ENCODE measurements around the gene CEMIP. TPM values are rescaled to one million over a fixed set of nuclear protein-coding genes. Genes with fewer than 3 reads are reported as not detected.

Gene CEMIP
- total and polyA plus RNA-seq, 2 of the 8 experiments (the other 6 are each of a cell fraction or from before 2014, with no cell fraction given): 0.11 to 0.60 TPM

GRCh38 chr15:80991421-80991820 lies 212.3 kb downstream of the CEMIP start:
- Histone ChIP-seq H3K27ac (ENCODE audit: low read depth, low read length) (no peak overlapping the region), H3K9ac (replicated peaks in 1 of 4; ENCODE audit: extremely low read depth in 1 of 4, low read depth in 3 of 4, low read length in 3 of 4) (no peak overlapping the region), H2BK12ac (ENCODE audit: low read depth, low read length) (no peak overlapping the region), H3K27me3 (replicated peaks in 1 of 4; ENCODE audit: control insufficient read depth in 3 of 4, extremely low read depth in 1 of 4, insufficient read depth in 3 of 4, low read length in 3 of 4) (no peaks in the 10 kb centered on the region), H2AK5ac (ENCODE audit: low read depth, low read length) (no peak overlapping the region), H3K79me2 (ENCODE audit: control insufficient read depth in 1 of 2, insufficient read depth in 2 of 2, low read length in 2 of 2) (peaks cover 21 to 30% of the 10 kb centered on the region in 2 experiments), H4K5ac (ENCODE audit: insufficient read length, low read depth, low read length) (no peak overlapping the region), H3K56ac (replicated peaks; ENCODE audit: insufficient read length, low read depth, low read length) (no peak overlapping the region), H3K4me3 (ENCODE audit: extremely low read depth in 1 of 4, insufficient read depth in 2 of 4, low read depth in 3 of 4, low read length in 4 of 4) (no peak overlapping the region), H3K4me2 (ENCODE audit: insufficient read depth in 1 of 2, low read depth in 2 of 2, low read length in 2 of 2) (no peak overlapping the region), H3K23ac (ENCODE audit: insufficient read length) (no peak overlapping the region), H2BK15ac (ENCODE audit: low read length) (no peak overlapping the region), H3K4me1 (replicated peaks in 1 of 4; ENCODE audit: control insufficient read depth in 3 of 4, insufficient read depth in 4 of 4, low read length in 3 of 4) (peaks cover 0 to 4% (median 2%) of the 10 kb centered on the region in 4 experiments; a peak in 2 of 7 replicates), H3K18ac (ENCODE audit: extremely low read depth, low read length) (no peak overlapping the region), H3K4ac (replicated peaks; ENCODE audit: insufficient read length, low read depth, low read length) (no peak overlapping the region), H3K9me3 (ENCODE audit: insufficient read depth in 2 of 2, low read depth in 1 of 2, low read length in 1 of 2) (no peaks in the 10 kb centered on the region), H2AFZ (ENCODE audit: low read length) (no peak overlapping the region), H2BK5ac (ENCODE audit: low read depth, low read length) (no peak overlapping the region), H3K14ac (ENCODE audit: insufficient read length) (no peak overlapping the region), H3K79me1 (ENCODE audit: low read depth, low read length) (peaks cover 5% of the 10 kb centered on the region), H4K20me1 (replicated peaks in 1 of 2; ENCODE audit: control insufficient read depth in 1 of 2, insufficient read depth in 2 of 2, low read length in 2 of 2) (no peaks in the 10 kb centered on the region), H4K91ac (replicated peaks; ENCODE audit: insufficient read length, low read length) (no peak overlapping the region), H4K8ac (ENCODE audit: extremely low read depth, insufficient read depth, low read length) (no peak overlapping the region), H2BK120ac (replicated peaks; ENCODE audit: low read depth, low read length) (no peak overlapping the region), H3K36me3 (ENCODE audit: control insufficient read depth in 2 of 4, insufficient read depth in 4 of 4, low read length in 3 of 4) (no peaks in the 10 kb centered on the region), H3K23me2 (ENCODE audit: low read depth, low read length) (peaks cover 4% of the 10 kb centered on the region), H2BK20ac (ENCODE audit: low read length) (no peak overlapping the region)
- DNase-seq (ENCODE audit: low read depth in 1 of 2, low spot score in 2 of 2): no peak
- no peak for TF ChIP-seq SP2 (IDR thresholded peaks at IDR 0.05; ENCODE audit: low read length)
- TF ChIP-seq HDAC2 (IDR thresholded peaks at IDR 0.05; ENCODE audit: borderline replicate concordance in 1 of 2, low read depth in 2 of 2, low read length in 2 of 2): no peak
- TF ChIP-seq SIN3A (conservative IDR thresholded peaks at IDR 0.05 in 1 of 2, IDR thresholded peaks at IDR 0.05 in 1 of 2; ENCODE audit: low read depth in 1 of 2, low read length in 2 of 2): no peak
- TF ChIP-seq MAFK (IDR thresholded peaks at IDR 0.05; ENCODE audit: low read depth, low read length): no peak
- TF ChIP-seq EP300 (IDR thresholded peaks at IDR 0.05; ENCODE audit: borderline replicate concordance in 1 of 2, low read depth in 2 of 2, low read length in 2 of 2): no peak
- CTCF ChIA-PET (ENCODE audit: partially characterized antibody): interaction anchor here (0.8 to 2.5 kb wide), 6 partner anchors 9 to 275 kb away, joined by 3 to 8 read pairs (median 4); no protein-coding TSS in a partner anchor
- FAIRE-seq: no peak
- POLR2A ChIA-PET (ENCODE audit: partially characterized antibody): interaction anchor here (1.3 to 2.9 kb wide), 2 partner anchors 10 to 12 kb away, joined by 6 to 10 read pairs; no protein-coding TSS in a partner anchor
- 83% methylated on average over 5 of the region's 5 CpGs; no CpG with 5 or more reads in 1 of the 2 experiments for WGBS, 2 experiments (ENCODE audit: extremely low coverage in 1 of 2, insufficient coverage in 1 of 2, insufficient read length in 1 of 2, insufficient replicate concordance in 2 of 2, low coverage in 1 of 2, low lambda C conversion rate in 2 of 2, missing lambda C conversion rate in 1 of 2)
